GM04503 (cell line): Measurements from ENCODE around the gene NDUFA13.

Experiments
- DNase-seq: peaks from one replicate; pipeline ENCODE4 v3.0.0-alpha.2; 2012; ENCODE audit warnings: low read depth

The NDUFA13 gene

GRCh38 chr19:19533841-19534240 is 17.8 kb downstream of the NDUFA13 start:
- DNase-seq: no peak

GRCh38 chr19:19534556-19535265 is 18.7 kb downstream of the NDUFA13 start:
- no peak for DNase-seq

GRCh38 chr19:19535311-19536191 is 19.5 kb downstream of the NDUFA13 start:
- no peak for DNase-seq

GRCh38 chr19:19537075-19538048 is 21.3 kb downstream of the NDUFA13 start:
- DNase-seq: no peak

GRCh38 chr19:19538061-19538784 is 22.2 kb downstream of the NDUFA13 start, which contains the start of gene CILP2:
CILP2 (plus strand) TSS chr19:19538265; CDS start chr19:19538350, 85 bp downstream.
- no peak for DNase-seq

GRCh38 chr19:19538785-19539166 is 22.8 kb downstream of the NDUFA13 start:
- no peak for DNase-seq

- DNase-seq: no peak
Observed at GRCh38 chr19:19539698-19540063, 23.7 kb downstream of the NDUFA13 start.

- DNase-seq: no peak
Observed at GRCh38 chr19:19540064-19540714, 24.2 kb downstream of the NDUFA13 start.

GRCh38 chr19:19540715-19541515 is 24.9 kb downstream of the NDUFA13 start:
- no peak for DNase-seq

GRCh38 chr19:19541616-19542015 is 25.6 kb downstream of the NDUFA13 start:
- DNase-seq: no peak

GRCh38 chr19:19542507-19542906 is 26.5 kb downstream of the NDUFA13 start:
- DNase-seq: no peak

- no peak for DNase-seq
Observed at GRCh38 chr19:19543101-19543500, 27.1 kb downstream of the NDUFA13 start.

- DNase-seq: no peak
Observed at GRCh38 chr19:19543640-19544039, 27.6 kb downstream of the NDUFA13 start.

- DNase-seq: no peak
Observed at GRCh38 chr19:19544257-19544953, 28.4 kb downstream of the NDUFA13 start.

- DNase-seq: no peak
Observed at GRCh38 chr19:19544954-19545591, 29.0 kb downstream of the NDUFA13 start.

- no peak for DNase-seq
Observed at GRCh38 chr19:19545707-19546106, 29.7 kb downstream of the NDUFA13 start.

- DNase-seq: no peak
Observed at GRCh38 chr19:19546751-19547162, 30.7 kb downstream of the NDUFA13 start.

- no peak for DNase-seq
Observed at GRCh38 chr19:19547674-19548336, 31.8 kb downstream of the NDUFA13 start.
